Fibroblast of pulmonary artery (primary cell): ENCODE results near the gene NOL3.

Experiments
- DNase-seq: peaks from one replicate; pipeline ENCODE4 v3.0.0-alpha.2; 2010; ENCODE audit warnings: low read depth
- H3K4me3 ChIP-seq: replicated peaks from 2 replicates; pipeline ENCODE4 v1.5.1; 2011; ENCODE audit warnings: low read depth, mild to moderate bottlenecking, control low read depth, low read length, moderate library complexity
- TF ChIP-seq, protein P1 (sequence below): IDR thresholded peaks from 2 replicates; pipeline ENCODE4 v1.5.1; 2011; ENCODE audit warnings: mild to moderate bottlenecking, control low read depth, low read length, inconsistent platforms; ENCODE audit errors: missing control alignments

NOL3 gene

DNA sequence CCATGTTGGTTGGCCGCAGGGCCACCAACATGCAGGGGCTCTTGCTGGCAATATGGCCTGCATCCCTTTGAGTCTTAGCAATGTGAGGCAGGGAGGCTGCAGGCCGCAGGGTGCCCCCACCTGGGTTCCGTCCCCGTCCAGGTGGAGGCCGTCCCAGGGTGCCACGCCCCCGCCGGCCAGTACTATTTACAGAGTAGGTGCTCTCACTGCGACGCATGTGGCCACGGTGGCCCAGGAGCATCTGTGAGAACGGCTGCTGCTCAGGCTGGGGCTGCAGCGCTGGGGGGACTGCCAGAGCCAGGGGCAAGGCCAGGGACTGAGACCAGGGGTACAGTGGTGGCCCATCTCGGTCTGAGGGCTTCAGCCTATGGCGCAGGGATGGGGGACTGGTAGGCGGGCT is 9.8 kb downstream of the NOL3 start:
- TF ChIP-seq, protein P1, sequence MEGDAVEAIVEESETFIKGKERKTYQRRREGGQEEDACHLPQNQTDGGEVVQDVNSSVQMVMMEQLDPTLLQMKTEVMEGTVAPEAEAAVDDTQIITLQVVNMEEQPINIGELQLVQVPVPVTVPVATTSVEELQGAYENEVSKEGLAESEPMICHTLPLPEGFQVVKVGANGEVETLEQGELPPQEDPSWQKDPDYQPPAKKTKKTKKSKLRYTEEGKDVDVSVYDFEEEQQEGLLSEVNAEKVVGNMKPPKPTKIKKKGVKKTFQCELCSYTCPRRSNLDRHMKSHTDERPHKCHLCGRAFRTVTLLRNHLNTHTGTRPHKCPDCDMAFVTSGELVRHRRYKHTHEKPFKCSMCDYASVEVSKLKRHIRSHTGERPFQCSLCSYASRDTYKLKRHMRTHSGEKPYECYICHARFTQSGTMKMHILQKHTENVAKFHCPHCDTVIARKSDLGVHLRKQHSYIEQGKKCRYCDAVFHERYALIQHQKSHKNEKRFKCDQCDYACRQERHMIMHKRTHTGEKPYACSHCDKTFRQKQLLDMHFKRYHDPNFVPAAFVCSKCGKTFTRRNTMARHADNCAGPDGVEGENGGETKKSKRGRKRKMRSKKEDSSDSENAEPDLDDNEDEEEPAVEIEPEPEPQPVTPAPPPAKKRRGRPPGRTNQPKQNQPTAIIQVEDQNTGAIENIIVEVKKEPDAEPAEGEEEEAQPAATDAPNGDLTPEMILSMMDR, result no peak
- no peak overlapping the region for H3K4me3 ChIP-seq
- no peak for DNase-seq

DNA sequence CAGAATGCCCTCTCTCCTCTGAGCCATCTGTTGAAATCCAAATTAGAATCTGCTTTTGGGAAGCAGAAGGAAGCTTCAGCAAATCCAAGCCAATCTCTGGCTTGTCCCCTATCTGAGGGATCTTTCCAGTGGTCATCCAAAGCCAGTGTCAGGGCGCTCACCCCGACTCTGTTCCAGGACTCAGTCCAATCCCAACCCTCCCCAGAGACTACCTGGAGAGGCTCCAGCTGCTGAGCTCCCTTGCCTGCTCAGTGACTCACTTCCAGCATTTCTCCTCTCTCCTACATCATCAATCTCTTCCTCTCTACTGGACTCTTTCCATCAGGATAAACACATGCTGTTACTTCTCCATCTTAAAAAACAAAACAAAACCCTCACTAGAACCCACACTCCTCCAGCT is 11.0 kb downstream of the NOL3 start:
- peak; percentile 91 for DNase-seq
- peak overlapping the region; percentile 24 for H3K4me3 ChIP-seq
- TF ChIP-seq, protein P1, result no peak

DNA sequence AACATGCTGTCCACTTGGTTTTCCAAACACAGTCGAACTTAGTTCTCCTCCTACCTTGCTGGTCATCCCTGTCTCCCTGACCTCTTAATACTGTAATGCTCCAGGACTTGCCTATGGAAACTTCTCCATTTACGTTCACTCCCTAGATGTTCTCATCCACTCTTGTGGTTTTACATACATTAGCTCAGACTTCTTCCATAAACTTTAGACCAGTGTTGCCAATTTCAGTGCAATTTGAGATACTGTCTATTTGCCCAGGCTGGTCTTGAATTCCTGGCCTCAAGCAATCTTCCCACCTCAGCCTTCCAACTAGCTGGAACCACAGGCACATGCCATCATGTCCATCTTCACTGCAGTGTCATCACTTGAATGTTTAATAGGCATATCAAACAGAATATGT is 11.9 kb downstream of the NOL3 start:
- TF ChIP-seq, protein P1, result no peak
- no peak for DNase-seq
- no peak overlapping the region for H3K4me3 ChIP-seq

DNA sequence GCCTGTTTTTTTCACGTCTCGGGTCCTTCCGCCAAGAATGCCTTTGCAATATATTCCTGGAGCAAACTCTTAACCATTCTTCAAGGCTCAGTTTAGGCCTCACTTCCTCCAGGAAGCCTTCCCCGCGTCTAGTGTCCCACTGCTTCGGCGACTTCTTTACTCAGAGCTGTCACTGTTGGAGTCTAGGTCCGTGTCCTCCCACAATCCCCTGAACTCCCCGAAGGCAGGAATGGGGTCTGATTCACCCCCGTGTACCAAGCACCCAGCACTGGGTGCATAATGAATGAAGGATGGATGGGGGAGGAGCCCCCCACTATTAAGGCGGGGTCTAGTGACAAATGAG is 12.9 kb downstream of the NOL3 start:
- TF ChIP-seq, protein P1, result no peak
- no peak for DNase-seq
- peak overlapping the region; percentile 71 for H3K4me3 ChIP-seq

DNA sequence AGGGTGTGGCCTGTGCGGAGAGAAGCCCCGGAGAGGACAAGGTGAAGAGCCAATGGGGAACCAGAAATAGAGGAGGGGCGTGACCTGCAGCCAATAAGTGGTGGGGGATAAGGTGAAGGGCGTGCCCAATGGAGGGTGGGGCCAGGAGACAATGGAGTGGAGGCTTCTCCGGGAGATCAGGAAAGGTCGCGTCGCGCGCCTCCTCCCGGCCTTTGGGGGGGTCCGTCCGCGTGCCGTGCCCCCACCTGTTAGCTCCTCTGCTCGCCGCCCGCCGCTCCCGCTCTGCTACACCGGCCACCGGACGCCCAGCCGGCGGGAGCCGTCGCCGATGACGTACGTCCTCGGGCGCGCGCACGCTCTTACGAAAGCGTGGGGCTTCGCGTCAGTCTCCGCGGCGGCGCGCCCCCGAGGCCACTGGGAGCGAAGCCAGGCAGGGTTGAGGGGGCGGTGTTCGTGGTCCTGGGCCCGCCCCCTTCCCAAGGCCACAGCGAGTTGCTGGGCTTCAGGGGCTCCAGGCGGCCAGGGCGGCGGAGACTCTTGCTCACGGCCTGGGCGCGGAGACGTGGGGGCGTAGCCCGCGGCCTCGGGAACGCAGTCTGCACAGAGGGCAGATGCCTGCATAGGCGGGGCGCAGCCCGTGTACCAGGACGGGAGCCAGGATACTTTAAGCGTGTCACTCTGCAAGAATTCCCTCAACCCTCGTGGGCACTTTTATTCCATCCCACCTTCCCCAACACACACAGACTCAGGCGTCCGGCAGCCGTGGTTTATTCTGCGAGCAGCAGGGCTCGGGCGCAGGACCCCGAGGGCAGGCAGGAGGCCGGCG is 13.5 kb downstream of the NOL3 start, which contains the start of gene MATCAP1:
Gene MATCAP1, minus strand, starts transcription at position 337 of the 826 bp plus-strand sequence. CDS start 3,353 bp downstream, outside the sequence.
- DNase-seq, result peak; percentile 98
- peak within 1 kb of the TSS; percentile 71 for H3K4me3 ChIP-seq
- TF ChIP-seq, protein P1, result no peak

DNA sequence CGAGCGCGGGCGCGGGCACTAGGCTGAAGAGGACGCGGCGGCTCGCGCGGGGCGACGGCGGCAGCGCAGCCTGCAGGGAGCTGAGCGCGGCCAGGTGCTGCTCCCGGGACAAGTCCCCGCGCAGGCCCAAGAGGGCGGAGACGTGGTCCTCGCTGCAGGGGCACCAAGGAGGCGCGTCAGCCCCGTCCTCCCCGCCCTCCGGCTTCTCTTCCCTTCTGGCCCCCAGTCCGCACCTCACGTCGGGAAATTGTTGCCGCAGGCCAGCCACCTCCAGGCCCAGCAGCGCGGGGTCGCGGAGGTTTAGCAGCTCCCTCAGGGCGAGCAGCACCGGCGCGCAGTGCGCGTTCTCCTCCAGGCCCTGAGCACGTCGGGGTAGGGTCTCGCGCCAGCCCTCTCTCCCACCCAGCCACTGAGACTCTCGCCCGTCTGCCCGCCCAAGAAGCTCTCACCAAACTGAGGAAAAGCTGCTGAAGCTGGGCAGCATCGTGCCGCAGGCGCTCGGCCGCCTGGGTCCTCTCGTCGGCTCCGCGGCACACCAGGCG is 14.2 kb downstream of the NOL3 start:
- no peak for DNase-seq
- TF ChIP-seq, protein P1, result no peak
- peak overlapping the region; percentile 71 for H3K4me3 ChIP-seq
